ENCODE results near the gene SWAP70.

Gene SWAP70

GRCh38 chr11:9774109-9774508 lies 110.2 kb downstream of the SWAP70 start:
- no peaks in the 10 kb centered on the region for H3K27me3 ChIP-seq (ENCODE audit: control insufficient read depth, insufficient read depth, low read length)
- DNase-seq (ENCODE audit: low read depth, low spot score), result no peak
- no peak overlapping the region for H3K27ac ChIP-seq (ENCODE audit: low read length)

GRCh38 chr11:9774591-9775397 lies 110.9 kb downstream of the SWAP70 start:
- H3K36me3 ChIP-seq (ENCODE audit: control insufficient read depth, insufficient read depth, low read length), result no peaks in the 10 kb centered on the region
- H3K9me3 ChIP-seq (ENCODE audit: control insufficient read depth, insufficient read depth, low read length), result no peaks in the 10 kb centered on the region
- H3K27ac ChIP-seq (ENCODE audit: low read length), result no peak overlapping the region
- no CpG with 5 or more reads among the region's 6 CpGs for WGBS (ENCODE audit: insufficient coverage, insufficient read length)
- peaks cover 4% of the 10 kb centered on the region; the same call in 1 of the 2 replicates for H3K4me1 ChIP-seq (ENCODE audit: control insufficient read depth, insufficient read depth, low read length)
- H3K27me3 ChIP-seq (ENCODE audit: control insufficient read depth, insufficient read depth, low read length), result no peaks in the 10 kb centered on the region
- no peak for DNase-seq (ENCODE audit: low read depth, low spot score)
- H3K4me3 ChIP-seq (ENCODE audit: low read length), result no peak overlapping the region

More at GRCh38 chr11:9774109-9774508, 110.2 kb downstream of the SWAP70 start:
- Histone ChIP-seq H3K36me3 (ENCODE audit: control insufficient read depth, insufficient read depth, low read length) (no peaks in the 10 kb centered on the region), H3K4me1 (ENCODE audit: control insufficient read depth, insufficient read depth, low read length) (peaks cover 4% of the 10 kb centered on the region; the same call in 1 of the 2 replicates), H3K9me3 (ENCODE audit: control insufficient read depth, insufficient read depth, low read length) (no peaks in the 10 kb centered on the region), H3K4me3 (ENCODE audit: low read length) (no peak overlapping the region)

GRCh38 chr11:9775398-9775779 lies 111.5 kb downstream of the SWAP70 start:
- WGBS (ENCODE audit: insufficient coverage, insufficient read length), result no CpG with 5 or more reads among the region's 2 CpGs
- H3K4me1 ChIP-seq (ENCODE audit: control insufficient read depth, insufficient read depth, low read length), result peaks cover 4% of the 10 kb centered on the region; the same call in 1 of the 2 replicates

GRCh38 chr11:9776203-9776602 lies 112.3 kb downstream of the SWAP70 start:
- H3K36me3 ChIP-seq (ENCODE audit: control insufficient read depth, insufficient read depth, low read length), result peaks cover 3% of the 10 kb centered on the region; the same call in 1 of the 2 replicates
- no peak for DNase-seq (ENCODE audit: low read depth, low spot score)
- no peak overlapping the region for H3K27ac ChIP-seq (ENCODE audit: low read length)
- no peak overlapping the region for H3K4me3 ChIP-seq (ENCODE audit: low read length)
- H3K27me3 ChIP-seq (ENCODE audit: control insufficient read depth, insufficient read depth, low read length), result no peaks in the 10 kb centered on the region
- WGBS (ENCODE audit: insufficient coverage, insufficient read length), result no CpG with 5 or more reads among the region's 1 CpG
- no peaks in the 10 kb centered on the region for H3K9me3 ChIP-seq (ENCODE audit: control insufficient read depth, insufficient read depth, low read length)
- H3K4me1 ChIP-seq (ENCODE audit: control insufficient read depth, insufficient read depth, low read length), result peaks cover 4% of the 10 kb centered on the region; the same call in 1 of the 2 replicates

More at GRCh38 chr11:9775398-9775779, 111.5 kb downstream of the SWAP70 start:
- H3K4me3 ChIP-seq (ENCODE audit: low read length), result no peak overlapping the region
- no peak overlapping the region for H3K27ac ChIP-seq (ENCODE audit: low read length)
- DNase-seq (ENCODE audit: low read depth, low spot score), result no peak
- peaks cover 3% of the 10 kb centered on the region; the same call in 1 of the 2 replicates for H3K36me3 ChIP-seq (ENCODE audit: control insufficient read depth, insufficient read depth, low read length)
- H3K27me3 ChIP-seq (ENCODE audit: control insufficient read depth, insufficient read depth, low read length), result no peaks in the 10 kb centered on the region
- H3K9me3 ChIP-seq (ENCODE audit: control insufficient read depth, insufficient read depth, low read length), result no peaks in the 10 kb centered on the region

GRCh38 chr11:9777066-9777465 lies 113.2 kb downstream of the SWAP70 start:
- H3K27me3 ChIP-seq (ENCODE audit: control insufficient read depth, insufficient read depth, low read length), result no peaks in the 10 kb centered on the region
- no peak overlapping the region for H3K4me3 ChIP-seq (ENCODE audit: low read length)
- no peak overlapping the region for H3K27ac ChIP-seq (ENCODE audit: low read length)
- DNase-seq (ENCODE audit: low read depth, low spot score), result no peak
- WGBS (ENCODE audit: insufficient coverage, insufficient read length), result no CpG with 5 or more reads among the region's 2 CpGs
- peaks cover 4% of the 10 kb centered on the region; the same call in 1 of the 2 replicates for H3K4me1 ChIP-seq (ENCODE audit: control insufficient read depth, insufficient read depth, low read length)
- H3K36me3 ChIP-seq (ENCODE audit: control insufficient read depth, insufficient read depth, low read length), result peaks cover 3% of the 10 kb centered on the region; the same call in 1 of the 2 replicates
- H3K9me3 ChIP-seq (ENCODE audit: control insufficient read depth, insufficient read depth, low read length), result no peaks in the 10 kb centered on the region

GRCh38 chr11:9777525-9777924 lies 113.6 kb downstream of the SWAP70 start:
- H3K4me1 ChIP-seq (ENCODE audit: control insufficient read depth, insufficient read depth, low read length), result peaks cover 4% of the 10 kb centered on the region; the same call in 1 of the 2 replicates
- no CpG with 5 or more reads among the region's 5 CpGs for WGBS (ENCODE audit: insufficient coverage, insufficient read length)
- peaks cover 3% of the 10 kb centered on the region; the same call in 1 of the 2 replicates for H3K36me3 ChIP-seq (ENCODE audit: control insufficient read depth, insufficient read depth, low read length)
- H3K9me3 ChIP-seq (ENCODE audit: control insufficient read depth, insufficient read depth, low read length), result no peaks in the 10 kb centered on the region
- H3K4me3 ChIP-seq (ENCODE audit: low read length), result no peak overlapping the region
- no peaks in the 10 kb centered on the region for H3K27me3 ChIP-seq (ENCODE audit: control insufficient read depth, insufficient read depth, low read length)
- no peak overlapping the region for H3K27ac ChIP-seq (ENCODE audit: low read length)
- no peak for DNase-seq (ENCODE audit: low read depth, low spot score)

- WGBS (ENCODE audit: insufficient coverage, insufficient read length), result no CpG with 5 or more reads among the region's 4 CpGs
- Histone ChIP-seq H3K27me3 (ENCODE audit: control insufficient read depth, insufficient read depth, low read length) (0 out of 2 replicates have a peak, but pooled peaks cover 2% of the 10 kb centered on the region), H3K4me1 (ENCODE audit: control insufficient read depth, insufficient read depth, low read length) (0 out of 2 replicates have a peak, but pooled peaks cover 2% of the 10 kb centered on the region), H3K36me3 (ENCODE audit: control insufficient read depth, insufficient read depth, low read length) (peaks cover 7% of the 10 kb centered on the region; the same call in 1 of the 2 replicates), H3K4me3 (ENCODE audit: low read length) (no peak overlapping the region), H3K9me3 (ENCODE audit: control insufficient read depth, insufficient read depth, low read length) (peaks cover 1% of the 10 kb centered on the region; the same call in 1 of the 2 replicates), H3K27ac (ENCODE audit: low read length) (no peak overlapping the region)
- DNase-seq (ENCODE audit: low read depth, low spot score), result no peak
Measured at GRCh38 chr11:9780929-9781328, 117.1 kb downstream of the SWAP70 start.

- WGBS (ENCODE audit: insufficient coverage, insufficient read length), result no CpG with 5 or more reads among the region's 2 CpGs
- DNase-seq (ENCODE audit: low read depth, low spot score), result no peak
- 0 out of 2 replicates have a peak, but pooled peaks cover 2% of the 10 kb centered on the region for H3K27me3 ChIP-seq (ENCODE audit: control insufficient read depth, insufficient read depth, low read length)
- H3K9me3 ChIP-seq (ENCODE audit: control insufficient read depth, insufficient read depth, low read length), result peaks cover 1% of the 10 kb centered on the region; the same call in 1 of the 2 replicates
- H3K4me1 ChIP-seq (ENCODE audit: control insufficient read depth, insufficient read depth, low read length), result no peaks in the 10 kb centered on the region
- no peak overlapping the region for H3K27ac ChIP-seq (ENCODE audit: low read length)
- peaks cover 9% of the 10 kb centered on the region; the same call in 1 of the 2 replicates for H3K36me3 ChIP-seq (ENCODE audit: control insufficient read depth, insufficient read depth, low read length)
- H3K4me3 ChIP-seq (ENCODE audit: low read length), result no peak overlapping the region
Measured at GRCh38 chr11:9783986-9784385, 120.1 kb downstream of the SWAP70 start.

- WGBS (ENCODE audit: insufficient coverage, insufficient read length), result no CpG with 5 or more reads among the region's 6 CpGs
- H3K36me3 ChIP-seq (ENCODE audit: control insufficient read depth, insufficient read depth, low read length), result peaks cover 9% of the 10 kb centered on the region; the same call in 1 of the 2 replicates
- no peaks in the 10 kb centered on the region for H3K4me1 ChIP-seq (ENCODE audit: control insufficient read depth, insufficient read depth, low read length)
Measured at GRCh38 chr11:9784602-9785315, 120.9 kb downstream of the SWAP70 start.

GRCh38 chr11:9787260-9787659 lies 123.4 kb downstream of the SWAP70 start:
- peaks cover 1% of the 10 kb centered on the region; the same call in 1 of the 2 replicates for H3K9me3 ChIP-seq (ENCODE audit: control insufficient read depth, insufficient read depth, low read length)
- H3K27me3 ChIP-seq (ENCODE audit: control insufficient read depth, insufficient read depth, low read length), result 0 out of 2 replicates have a peak, but pooled peaks cover 2% of the 10 kb centered on the region
- H3K4me3 ChIP-seq (ENCODE audit: low read length), result no peak overlapping the region
- peaks cover 6% of the 10 kb centered on the region; the same call in 1 of the 2 replicates for H3K36me3 ChIP-seq (ENCODE audit: control insufficient read depth, insufficient read depth, low read length)
- no peak overlapping the region for H3K27ac ChIP-seq (ENCODE audit: low read length)
- no peaks in the 10 kb centered on the region for H3K4me1 ChIP-seq (ENCODE audit: control insufficient read depth, insufficient read depth, low read length)
- no peak for DNase-seq (ENCODE audit: low read depth, low spot score)
- WGBS (ENCODE audit: insufficient coverage, insufficient read length), result no CpG with 5 or more reads among the region's 5 CpGs

More at GRCh38 chr11:9784602-9785315, 120.9 kb downstream of the SWAP70 start:
- no peak for DNase-seq (ENCODE audit: low read depth, low spot score)
- no peak overlapping the region for H3K27ac ChIP-seq (ENCODE audit: low read length)
- 0 out of 2 replicates have a peak, but pooled peaks cover 2% of the 10 kb centered on the region for H3K27me3 ChIP-seq (ENCODE audit: control insufficient read depth, insufficient read depth, low read length)
- peaks cover 1% of the 10 kb centered on the region; the same call in 1 of the 2 replicates for H3K9me3 ChIP-seq (ENCODE audit: control insufficient read depth, insufficient read depth, low read length)
- no peak overlapping the region for H3K4me3 ChIP-seq (ENCODE audit: low read length)
